D721Med (cell line): ENCODE results near the gene SPOCK1.

ENCODE experiments used
- DNase-seq: peaks from one replicate; pipeline ENCODE4 v3.0.0; 2011; ENCODE audit warnings: low spot score; ENCODE audit not compliant: insufficient read length
- FAIRE-seq: peaks from 2 replicates; lab custom pipeline; 2011; peaks lifted over from hg19 to GRCh38; lab: Jason Lieb, UNC
- TF ChIP-seq, protein P1 (sequence below): IDR thresholded peaks from 2 replicates; pipeline ENCODE4 v1.5.1; 2012; ENCODE audit warnings: mild to moderate bottlenecking, control low read depth; ENCODE audit not compliant: insufficient read depth; ENCODE audit errors: missing control alignments

Gene SPOCK1

DNA sequence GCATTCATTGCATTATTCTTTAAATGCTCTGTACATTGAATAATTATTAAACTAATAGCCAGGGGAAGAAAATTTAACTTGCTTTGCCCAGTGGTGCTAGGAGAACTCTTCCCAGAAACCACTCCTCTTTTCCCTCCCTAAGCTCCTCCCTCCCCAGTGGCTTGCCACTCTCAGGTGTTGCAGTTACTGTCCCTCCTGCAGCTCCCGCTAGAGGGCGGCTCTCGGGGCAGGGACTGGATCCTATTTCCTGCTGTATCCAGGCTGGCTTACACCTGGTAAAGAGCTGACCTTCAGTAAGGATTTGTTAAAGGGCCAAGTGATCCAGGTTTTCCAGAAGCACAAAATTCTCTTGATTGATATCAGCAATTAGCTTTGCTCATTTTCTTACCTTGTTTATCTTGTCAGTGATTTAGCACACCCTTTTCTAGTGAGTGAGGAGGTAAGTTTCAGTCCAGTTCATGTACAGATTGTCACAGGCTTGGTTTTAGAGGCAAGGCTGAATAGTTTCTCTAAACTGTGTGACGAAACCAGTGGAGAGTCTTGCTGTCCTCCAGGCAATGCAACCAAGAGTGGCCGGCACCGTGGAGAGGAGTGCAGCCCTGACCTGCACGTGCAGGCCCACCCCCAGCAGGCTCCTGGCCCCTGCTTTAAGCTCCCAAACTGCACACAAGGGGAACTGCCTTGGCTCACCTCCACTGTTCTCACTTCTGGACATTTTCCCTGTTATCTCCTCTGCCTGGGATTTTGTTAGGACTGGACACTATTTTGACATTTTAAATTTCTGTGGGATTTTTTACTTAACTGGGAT is 423.8 kb downstream of the SPOCK1 start:
- TF ChIP-seq, protein P1, sequence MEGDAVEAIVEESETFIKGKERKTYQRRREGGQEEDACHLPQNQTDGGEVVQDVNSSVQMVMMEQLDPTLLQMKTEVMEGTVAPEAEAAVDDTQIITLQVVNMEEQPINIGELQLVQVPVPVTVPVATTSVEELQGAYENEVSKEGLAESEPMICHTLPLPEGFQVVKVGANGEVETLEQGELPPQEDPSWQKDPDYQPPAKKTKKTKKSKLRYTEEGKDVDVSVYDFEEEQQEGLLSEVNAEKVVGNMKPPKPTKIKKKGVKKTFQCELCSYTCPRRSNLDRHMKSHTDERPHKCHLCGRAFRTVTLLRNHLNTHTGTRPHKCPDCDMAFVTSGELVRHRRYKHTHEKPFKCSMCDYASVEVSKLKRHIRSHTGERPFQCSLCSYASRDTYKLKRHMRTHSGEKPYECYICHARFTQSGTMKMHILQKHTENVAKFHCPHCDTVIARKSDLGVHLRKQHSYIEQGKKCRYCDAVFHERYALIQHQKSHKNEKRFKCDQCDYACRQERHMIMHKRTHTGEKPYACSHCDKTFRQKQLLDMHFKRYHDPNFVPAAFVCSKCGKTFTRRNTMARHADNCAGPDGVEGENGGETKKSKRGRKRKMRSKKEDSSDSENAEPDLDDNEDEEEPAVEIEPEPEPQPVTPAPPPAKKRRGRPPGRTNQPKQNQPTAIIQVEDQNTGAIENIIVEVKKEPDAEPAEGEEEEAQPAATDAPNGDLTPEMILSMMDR: peak; percentile 89
- DNase-seq (peak; percentile 73), FAIRE-seq (no peak)

DNA sequence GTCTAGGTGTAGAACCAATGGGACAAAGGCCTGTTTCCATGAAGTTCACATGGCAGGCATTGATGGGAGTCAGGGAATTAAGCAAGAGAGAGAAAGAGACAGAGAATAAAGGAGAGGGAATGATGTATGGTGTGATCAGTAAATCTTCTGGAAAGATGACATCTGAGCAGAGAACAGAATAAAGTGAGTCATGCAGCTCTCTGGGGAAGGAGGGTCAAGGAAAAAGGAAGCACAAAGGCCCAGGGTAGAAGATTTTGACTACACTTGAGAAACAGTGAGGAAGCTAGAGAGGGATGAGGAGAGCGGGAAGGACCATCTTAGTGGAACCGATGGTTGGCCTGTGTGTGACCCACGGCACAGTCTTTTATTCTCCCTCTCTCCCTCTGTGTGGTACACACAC is 425.9 kb downstream of the SPOCK1 start:
- no peak for DNase-seq
- TF ChIP-seq, protein P1: no peak
- FAIRE-seq: no peak

DNA sequence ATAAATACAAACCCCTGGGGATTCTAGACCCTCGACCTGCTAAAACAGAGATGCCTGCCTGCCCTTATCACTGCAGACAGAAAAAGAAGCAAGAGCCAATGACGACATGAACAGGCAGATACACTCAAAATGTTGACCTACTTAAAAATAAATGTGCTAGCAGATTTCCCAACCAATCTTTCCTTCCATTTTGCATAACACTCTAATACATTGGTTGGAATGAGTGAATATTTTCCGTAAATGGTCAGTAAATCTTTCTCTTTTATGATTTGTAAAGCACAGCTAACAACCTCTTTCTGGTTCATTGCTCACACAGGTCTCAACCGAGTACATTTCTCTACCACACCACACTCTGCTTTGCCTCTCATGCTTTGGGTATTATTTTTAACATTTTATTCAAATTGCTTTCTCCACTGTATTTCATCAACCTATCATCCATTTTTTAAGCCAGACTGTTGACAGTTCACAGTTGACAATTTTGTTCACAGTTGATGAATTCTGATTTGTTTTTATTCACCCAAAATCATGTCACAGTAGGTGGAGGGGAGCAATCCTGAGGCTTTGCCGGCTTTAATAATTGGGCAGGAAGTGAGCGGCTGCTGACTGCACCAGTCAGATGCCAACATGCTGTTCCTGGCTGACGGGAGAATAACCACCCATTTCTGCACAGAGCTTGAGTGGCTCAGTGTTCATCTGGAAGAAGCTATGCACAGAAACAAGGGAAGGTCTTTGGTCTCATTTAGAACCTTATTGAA is 426.6 kb downstream of the SPOCK1 start:
- TF ChIP-seq, protein P1: no peak
- no peak for FAIRE-seq

DNA sequence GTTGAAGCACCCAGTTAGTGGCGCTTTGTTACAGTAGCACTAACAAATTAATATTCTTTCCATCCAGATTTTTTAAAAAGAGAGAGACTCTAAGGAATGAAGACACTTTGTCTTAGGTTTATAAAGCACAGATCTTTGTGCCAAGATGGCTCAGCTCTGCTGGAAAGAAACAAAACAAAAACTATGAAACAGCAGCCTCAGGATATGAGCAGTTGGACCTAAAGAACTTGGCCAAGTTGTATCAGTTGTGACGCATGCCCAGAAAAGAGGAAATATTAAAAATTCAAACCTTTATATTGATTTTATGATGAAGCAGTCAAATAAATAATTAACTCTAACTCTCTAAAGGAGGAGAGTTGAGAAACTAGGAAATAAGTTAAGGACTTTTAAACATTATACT is 427.2 kb downstream of the SPOCK1 start:
- TF ChIP-seq, protein P1: no peak
- DNase-seq: no peak
- no peak for FAIRE-seq

More for the DNA sequence above, 426.6 kb downstream of the SPOCK1 start:
- no peak for DNase-seq

DNA sequence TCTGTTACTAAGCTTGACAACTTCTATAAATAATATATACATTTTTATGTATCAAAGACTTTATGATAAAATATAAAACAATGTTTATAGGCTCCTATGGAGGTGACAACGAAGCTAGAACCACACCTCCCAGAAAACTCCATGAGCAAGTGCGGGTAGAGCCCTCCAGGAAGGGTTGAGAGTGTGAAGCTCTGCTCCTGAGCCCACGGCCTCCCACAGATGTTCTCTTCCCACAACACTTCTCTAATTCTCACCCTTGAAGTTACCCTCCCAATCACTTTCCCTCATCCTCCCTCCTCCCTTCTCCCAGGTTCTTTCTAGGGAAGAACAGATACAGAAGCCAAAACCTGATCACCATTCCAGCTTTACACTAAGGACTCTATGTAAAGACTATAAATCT is 427.6 kb downstream of the SPOCK1 start:
- TF ChIP-seq, protein P1: no peak
- FAIRE-seq (no peak), DNase-seq (no peak)

DNA sequence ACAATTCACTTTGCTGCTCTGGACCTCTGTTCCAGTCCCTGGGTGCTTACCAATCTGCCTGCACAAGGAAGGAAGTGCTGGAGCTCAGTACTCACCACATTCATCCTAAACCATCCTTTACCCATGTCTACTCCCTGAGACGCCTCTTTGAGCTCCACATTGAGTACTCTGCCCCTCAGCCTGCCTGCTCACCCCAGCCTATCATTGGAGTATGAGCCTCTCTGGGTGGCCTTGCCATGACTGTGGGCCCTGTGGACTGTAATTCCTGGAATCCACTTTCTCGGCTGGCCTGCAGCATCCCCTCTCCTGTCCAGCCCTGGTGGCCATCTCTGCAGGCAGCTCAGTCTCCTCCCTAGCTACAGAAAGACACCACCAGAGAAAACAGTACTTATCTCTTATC is 428.6 kb downstream of the SPOCK1 start:
- no peak for FAIRE-seq
- DNase-seq: no peak
- TF ChIP-seq, protein P1: no peak
